GM18951 (cell line): ENCODE results near the gene NCEH1.

Source experiments
- POLR2A ChIP-seq: IDR thresholded peaks from 4 replicates; pipeline ENCODE4 v1.6.1; 2011; ENCODE audit warnings: mild to moderate bottlenecking; ENCODE audit not compliant: insufficient read length, insufficient read depth; ENCODE audit errors: extremely low read depth
- in situ Hi-C: fragments of 300-500 bp; cut with MboI; formaldehyde crosslinking; loops from one replicate; pipeline ENCODE4 v1.12.0; 2022; ENCODE audit warnings: low sequenced_read_pairs, mixed read lengths, inconsistent platforms; ENCODE audit not compliant: unreplicated experiment

Gene NCEH1

GRCh38 chr3:172634948-172635347, 75.9 kb downstream of the NCEH1 start:
- in situ Hi-C loops = no loop called here
- TF ChIP-seq POLR2A = no peak

- TF ChIP-seq POLR2A = no peak
- in situ Hi-C loops = no loop called here
Measured at GRCh38 chr3:172630316-172630715, 80.6 kb downstream of the NCEH1 start.

- in situ Hi-C loops = no loop called here
- no peak for TF ChIP-seq POLR2A
Measured at GRCh38 chr3:172629470-172629869, 81.4 kb downstream of the NCEH1 start.

GRCh38 chr3:172627057-172627809, 83.6 kb downstream of the NCEH1 start:
- no peak for TF ChIP-seq POLR2A
- in situ Hi-C loops = no loop called here

- in situ Hi-C loops = no loop called here
Measured at GRCh38 chr3:172626021-172626640, 84.7 kb downstream of the NCEH1 start.

GRCh38 chr3:172625404-172625803, 85.5 kb downstream of the NCEH1 start:
- no peak for TF ChIP-seq POLR2A
- in situ Hi-C loops = no loop called here

More at GRCh38 chr3:172626021-172626640, 84.7 kb downstream of the NCEH1 start:
- no peak for TF ChIP-seq POLR2A

- in situ Hi-C loops = no loop called here
- TF ChIP-seq POLR2A = no peak
Measured at GRCh38 chr3:172624999-172625398, 85.9 kb downstream of the NCEH1 start.

GRCh38 chr3:172622916-172623700, 87.8 kb downstream of the NCEH1 start:
- in situ Hi-C loops = no loop called here

GRCh38 chr3:172622156-172622555, 88.7 kb downstream of the NCEH1 start:
- TF ChIP-seq POLR2A = no peak
- in situ Hi-C loops = no loop called here

More at GRCh38 chr3:172622916-172623700, 87.8 kb downstream of the NCEH1 start:
- TF ChIP-seq POLR2A = no peak

- in situ Hi-C loops = no loop called here
Measured at GRCh38 chr3:172617976-172618375, 92.9 kb downstream of the NCEH1 start.

GRCh38 chr3:172617013-172617706, 93.7 kb downstream of the NCEH1 start:
- in situ Hi-C loops = no loop called here
- TF ChIP-seq POLR2A = no peak

More at GRCh38 chr3:172617976-172618375, 92.9 kb downstream of the NCEH1 start:
- no peak for TF ChIP-seq POLR2A

GRCh38 chr3:172616031-172616461, 94.8 kb downstream of the NCEH1 start:
- in situ Hi-C loops = no loop called here
- TF ChIP-seq POLR2A = no peak

- no peak for TF ChIP-seq POLR2A
- in situ Hi-C loops = no loop called here
Measured at GRCh38 chr3:172615296-172615695, 95.6 kb downstream of the NCEH1 start.
